ENCODE measurements around the gene PDGFB.

Gene PDGFB

GRCh38 chr22:39253435-39254070 lies 8.8 kb upstream of the PDGFB start:
- Mint-ChIP-seq H3K27ac (no peak overlapping the region), H3K9me3 (no peaks in the 10 kb centered on the region), H3K4me1 (ENCODE audit: low read depth) (peaks cover 31% of the 10 kb centered on the region), H3K4me3 (no peak overlapping the region), H3K27me3 (peaks cover 46% of the 10 kb centered on the region), H3K36me3 (ENCODE audit: low read depth) (no peaks in the 10 kb centered on the region)
- DNase-seq: peak; percentile 62

GRCh38 chr22:39252461-39253434 lies 8.0 kb upstream of the PDGFB start:
- H3K4me3 Mint-ChIP-seq: no peak overlapping the region
- no peak overlapping the region for H3K27ac Mint-ChIP-seq
- no peaks in the 10 kb centered on the region for H3K9me3 Mint-ChIP-seq
- DNase-seq: no peak
- no peaks in the 10 kb centered on the region for H3K36me3 Mint-ChIP-seq (ENCODE audit: low read depth)
- peaks cover 31% of the 10 kb centered on the region for H3K4me1 Mint-ChIP-seq (ENCODE audit: low read depth)
- peaks cover 47% of the 10 kb centered on the region for H3K27me3 Mint-ChIP-seq

GRCh38 chr22:39251762-39252460 lies 7.1 kb upstream of the PDGFB start:
- DNase-seq: no peak
- H3K36me3 Mint-ChIP-seq (ENCODE audit: low read depth): no peaks in the 10 kb centered on the region
- no peak overlapping the region for H3K4me3 Mint-ChIP-seq
- peaks cover 31% of the 10 kb centered on the region for H3K4me1 Mint-ChIP-seq (ENCODE audit: low read depth)
- peaks cover 55% of the 10 kb centered on the region for H3K27me3 Mint-ChIP-seq
- no peak overlapping the region for H3K27ac Mint-ChIP-seq
- no peaks in the 10 kb centered on the region for H3K9me3 Mint-ChIP-seq

- Mint-ChIP-seq H3K4me3 (no peak overlapping the region), H3K27ac (no peak overlapping the region)
Measured at GRCh38 chr22:39250838-39251237, 6.1 kb upstream of the PDGFB start.

GRCh38 chr22:39250131-39250530 lies 5.3 kb upstream of the PDGFB start:
- H3K27me3 Mint-ChIP-seq: peaks cover 66% of the 10 kb centered on the region
- H3K4me3 Mint-ChIP-seq: no peak overlapping the region
- peaks cover 28% of the 10 kb centered on the region for H3K4me1 Mint-ChIP-seq (ENCODE audit: low read depth)
- DNase-seq: no peak
- no peaks in the 10 kb centered on the region for H3K36me3 Mint-ChIP-seq (ENCODE audit: low read depth)
- H3K9me3 Mint-ChIP-seq: no peaks in the 10 kb centered on the region
- no peak overlapping the region for H3K27ac Mint-ChIP-seq

More at GRCh38 chr22:39250838-39251237, 6.1 kb upstream of the PDGFB start:
- no peaks in the 10 kb centered on the region for H3K9me3 Mint-ChIP-seq
- no peak for DNase-seq
- H3K4me1 Mint-ChIP-seq (ENCODE audit: low read depth): peaks cover 31% of the 10 kb centered on the region
- H3K27me3 Mint-ChIP-seq: peaks cover 65% of the 10 kb centered on the region
- H3K36me3 Mint-ChIP-seq (ENCODE audit: low read depth): no peaks in the 10 kb centered on the region

- H3K27me3 Mint-ChIP-seq: peaks cover 63% of the 10 kb centered on the region
Measured at GRCh38 chr22:39249086-39249704, 4.4 kb upstream of the PDGFB start.

GRCh38 chr22:39248254-39248653 lies 3.5 kb upstream of the PDGFB start:
- Mint-ChIP-seq H3K27me3 (peaks cover 67% of the 10 kb centered on the region), H3K36me3 (ENCODE audit: low read depth) (no peaks in the 10 kb centered on the region), H3K4me1 (ENCODE audit: low read depth) (peaks cover 21% of the 10 kb centered on the region), H3K27ac (no peak overlapping the region), H3K9me3 (no peaks in the 10 kb centered on the region), H3K4me3 (no peak overlapping the region)
- no peak for DNase-seq

More at GRCh38 chr22:39249086-39249704, 4.4 kb upstream of the PDGFB start:
- peaks cover 23% of the 10 kb centered on the region for H3K4me1 Mint-ChIP-seq (ENCODE audit: low read depth)
- no peak overlapping the region for H3K27ac Mint-ChIP-seq
- H3K4me3 Mint-ChIP-seq: no peak overlapping the region
- DNase-seq: no peak
- H3K36me3 Mint-ChIP-seq (ENCODE audit: low read depth): no peaks in the 10 kb centered on the region
- H3K9me3 Mint-ChIP-seq: no peaks in the 10 kb centered on the region

- H3K36me3 Mint-ChIP-seq (ENCODE audit: low read depth): no peaks in the 10 kb centered on the region
- H3K4me1 Mint-ChIP-seq (ENCODE audit: low read depth): peaks cover 18% of the 10 kb centered on the region
- no peak for DNase-seq
- H3K27me3 Mint-ChIP-seq: peaks cover 68% of the 10 kb centered on the region
- no peak overlapping the region for H3K4me3 Mint-ChIP-seq
- H3K27ac Mint-ChIP-seq: no peak overlapping the region
- no peaks in the 10 kb centered on the region for H3K9me3 Mint-ChIP-seq
Measured at GRCh38 chr22:39247361-39247760, 2.6 kb upstream of the PDGFB start.

GRCh38 chr22:39246690-39247332 lies 2.0 kb upstream of the PDGFB start:
- H3K36me3 Mint-ChIP-seq (ENCODE audit: low read depth): no peaks in the 10 kb centered on the region
- H3K4me3 Mint-ChIP-seq: no peak overlapping the region
- DNase-seq: no peak
- peaks cover 17% of the 10 kb centered on the region for H3K4me1 Mint-ChIP-seq (ENCODE audit: low read depth)
- H3K27me3 Mint-ChIP-seq: peaks cover 63% of the 10 kb centered on the region
- no peaks in the 10 kb centered on the region for H3K9me3 Mint-ChIP-seq
- no peak overlapping the region for H3K27ac Mint-ChIP-seq

- Mint-ChIP-seq H3K36me3 (ENCODE audit: low read depth) (no peaks in the 10 kb centered on the region), H3K27me3 (peaks cover 63% of the 10 kb centered on the region), H3K4me1 (ENCODE audit: low read depth) (peaks cover 23% of the 10 kb centered on the region), H3K4me3 (no peak overlapping the region), H3K27ac (no peak overlapping the region), H3K9me3 (no peaks in the 10 kb centered on the region)
- no peak for DNase-seq
Measured at GRCh38 chr22:39246217-39246616, 1.4 kb upstream of the PDGFB start.

GRCh38 chr22:39245130-39246039 lies 603 bp upstream of the PDGFB start:
- Mint-ChIP-seq H3K27me3 (peaks cover 64% of the 10 kb centered on the region), H3K4me3 (no peak overlapping the region), H3K4me1 (ENCODE audit: low read depth) (peaks cover 32% of the 10 kb centered on the region), H3K9me3 (no peaks in the 10 kb centered on the region), H3K27ac (no peak overlapping the region), H3K36me3 (ENCODE audit: low read depth) (no peaks in the 10 kb centered on the region)
- no peak for DNase-seq

GRCh38 chr22:39244136-39244495 lies 666 bp downstream of the PDGFB start:
- Mint-ChIP-seq H3K27ac (no peak overlapping the region), H3K27me3 (peaks cover 58% of the 10 kb centered on the region)

GRCh38 chr22:39243439-39244135 lies 1.2 kb downstream of the PDGFB start:
- DNase-seq: peak; percentile 59
- Mint-ChIP-seq H3K4me3 (peak overlapping the region; percentile 76), H3K27ac (no peak overlapping the region), H3K9me3 (no peaks in the 10 kb centered on the region), H3K4me1 (ENCODE audit: low read depth) (peaks cover 45% of the 10 kb centered on the region), H3K36me3 (ENCODE audit: low read depth) (no peaks in the 10 kb centered on the region), H3K27me3 (peaks cover 55% of the 10 kb centered on the region)

More at GRCh38 chr22:39244136-39244495, 666 bp downstream of the PDGFB start:
- peak; percentile 51 for DNase-seq
- Mint-ChIP-seq H3K36me3 (ENCODE audit: low read depth) (no peaks in the 10 kb centered on the region), H3K9me3 (no peaks in the 10 kb centered on the region), H3K4me3 (peak overlapping the region; percentile 74), H3K4me1 (ENCODE audit: low read depth) (peaks cover 42% of the 10 kb centered on the region)

All from activated T-cell treated with anti-CD3 and anti-CD28 coated beads, Interleukin-2, amount 50 U/mL, for 24 hours (primary cell).